ENCODE results near the gene NR6A1. TPM values are rescaled to one million over a fixed set of nuclear protein-coding genes. Genes with fewer than 3 reads are reported as not detected.

The NR6A1 gene
- polyA plus RNA-seq, 1 donor from 2014 or later = 4.3 TPM

DNA sequence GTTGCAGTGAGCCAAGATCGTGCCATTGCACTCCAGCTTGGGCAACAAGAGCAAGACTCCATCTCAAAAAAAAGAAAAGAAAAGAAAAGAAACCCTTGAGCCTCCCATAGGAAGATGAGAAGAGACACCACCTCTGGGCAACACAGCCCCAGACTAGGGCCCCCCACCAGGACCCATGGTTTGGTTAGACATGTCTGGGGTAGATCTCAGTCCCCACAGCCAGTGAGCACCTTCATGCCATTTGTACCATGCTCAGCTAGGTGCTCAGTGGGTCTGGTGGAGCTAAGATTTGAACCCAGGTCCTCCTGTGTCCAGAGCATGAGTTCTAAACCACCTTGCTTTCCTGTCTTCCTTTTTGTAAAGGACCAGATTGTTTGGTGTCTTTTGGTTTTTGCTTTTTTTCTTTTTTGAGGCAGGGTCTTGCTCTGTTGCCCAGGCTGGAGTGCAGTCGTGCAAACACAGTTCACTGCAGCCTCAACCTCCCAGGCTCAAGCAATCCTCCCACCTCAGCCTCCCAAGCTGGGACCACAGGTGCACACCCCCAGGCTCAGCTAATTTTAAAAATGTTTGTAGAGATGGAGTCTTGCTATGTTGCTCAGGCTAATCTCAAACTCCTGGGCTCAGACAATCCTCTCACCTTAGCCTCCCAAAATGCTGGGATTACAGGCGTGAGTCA is 17.6 kb upstream of the NR6A1 start:
- Histone ChIP-seq H3K4me2 (ENCODE audit: low read length) (no peak overlapping the region), H3K9me2 (ENCODE audit: insufficient read depth, low read length) (no peaks in the 10 kb centered on the region), H4K20me1 (ENCODE audit: insufficient read depth) (no peaks in the 10 kb centered on the region), H2AFZ (ENCODE audit: low read depth, low read length) (no peak overlapping the region), H3K79me2 (replicated peaks; ENCODE audit: insufficient read depth, low read length) (no peaks in the 10 kb centered on the region), H3K9me3 (ENCODE audit: low read length) (no peaks in the 10 kb centered on the region), H3K36me3 (ENCODE audit: insufficient read depth, low read length) (no peaks in the 10 kb centered on the region), H3F3A (ENCODE audit: insufficient read depth, low read length, poor library complexity, severe bottlenecking) (no peaks in the 10 kb centered on the region), H3K27ac (ENCODE audit: low read length) (no peak overlapping the region), H3K9ac (ENCODE audit: low read length) (no peak overlapping the region), H3K27me3 (ENCODE audit: insufficient read depth, low read depth, low read length) (no peaks in the 10 kb centered on the region), H3K4me3 (ENCODE audit: low read length) (no peak overlapping the region)
- no peak for TF ChIP-seq MXI1 (conservative IDR thresholded peaks at IDR 0.05; ENCODE audit: poor library complexity, severe bottlenecking)
- no peak for TF ChIP-seq EZH2 (IDR thresholded peaks at IDR 0.05; ENCODE audit: borderline replicate concordance, insufficient read depth, low read length, poor library complexity, severe bottlenecking)
- no peak for TF ChIP-seq RAD21 (conservative IDR thresholded peaks at IDR 0.05)
- TF ChIP-seq TAF1 (IDR thresholded peaks at IDR 0.05; ENCODE audit: low read depth) = no peak
- TF ChIP-seq SMC3 (conservative IDR thresholded peaks at IDR 0.05; ENCODE audit: poor library complexity) = no peak
- TF ChIP-seq, protein P1, sequence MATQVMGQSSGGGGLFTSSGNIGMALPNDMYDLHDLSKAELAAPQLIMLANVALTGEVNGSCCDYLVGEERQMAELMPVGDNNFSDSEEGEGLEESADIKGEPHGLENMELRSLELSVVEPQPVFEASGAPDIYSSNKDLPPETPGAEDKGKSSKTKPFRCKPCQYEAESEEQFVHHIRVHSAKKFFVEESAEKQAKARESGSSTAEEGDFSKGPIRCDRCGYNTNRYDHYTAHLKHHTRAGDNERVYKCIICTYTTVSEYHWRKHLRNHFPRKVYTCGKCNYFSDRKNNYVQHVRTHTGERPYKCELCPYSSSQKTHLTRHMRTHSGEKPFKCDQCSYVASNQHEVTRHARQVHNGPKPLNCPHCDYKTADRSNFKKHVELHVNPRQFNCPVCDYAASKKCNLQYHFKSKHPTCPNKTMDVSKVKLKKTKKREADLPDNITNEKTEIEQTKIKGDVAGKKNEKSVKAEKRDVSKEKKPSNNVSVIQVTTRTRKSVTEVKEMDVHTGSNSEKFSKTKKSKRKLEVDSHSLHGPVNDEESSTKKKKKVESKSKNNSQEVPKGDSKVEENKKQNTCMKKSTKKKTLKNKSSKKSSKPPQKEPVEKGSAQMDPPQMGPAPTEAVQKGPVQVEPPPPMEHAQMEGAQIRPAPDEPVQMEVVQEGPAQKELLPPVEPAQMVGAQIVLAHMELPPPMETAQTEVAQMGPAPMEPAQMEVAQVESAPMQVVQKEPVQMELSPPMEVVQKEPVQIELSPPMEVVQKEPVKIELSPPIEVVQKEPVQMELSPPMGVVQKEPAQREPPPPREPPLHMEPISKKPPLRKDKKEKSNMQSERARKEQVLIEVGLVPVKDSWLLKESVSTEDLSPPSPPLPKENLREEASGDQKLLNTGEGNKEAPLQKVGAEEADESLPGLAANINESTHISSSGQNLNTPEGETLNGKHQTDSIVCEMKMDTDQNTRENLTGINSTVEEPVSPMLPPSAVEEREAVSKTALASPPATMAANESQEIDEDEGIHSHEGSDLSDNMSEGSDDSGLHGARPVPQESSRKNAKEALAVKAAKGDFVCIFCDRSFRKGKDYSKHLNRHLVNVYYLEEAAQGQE (IDR thresholded peaks at IDR 0.05; ENCODE audit: borderline replicate concordance) = no peak
- TF ChIP-seq POLR2AphosphoS5 (IDR thresholded peaks at IDR 0.05) = no peak
- TF ChIP-seq, protein P2, sequence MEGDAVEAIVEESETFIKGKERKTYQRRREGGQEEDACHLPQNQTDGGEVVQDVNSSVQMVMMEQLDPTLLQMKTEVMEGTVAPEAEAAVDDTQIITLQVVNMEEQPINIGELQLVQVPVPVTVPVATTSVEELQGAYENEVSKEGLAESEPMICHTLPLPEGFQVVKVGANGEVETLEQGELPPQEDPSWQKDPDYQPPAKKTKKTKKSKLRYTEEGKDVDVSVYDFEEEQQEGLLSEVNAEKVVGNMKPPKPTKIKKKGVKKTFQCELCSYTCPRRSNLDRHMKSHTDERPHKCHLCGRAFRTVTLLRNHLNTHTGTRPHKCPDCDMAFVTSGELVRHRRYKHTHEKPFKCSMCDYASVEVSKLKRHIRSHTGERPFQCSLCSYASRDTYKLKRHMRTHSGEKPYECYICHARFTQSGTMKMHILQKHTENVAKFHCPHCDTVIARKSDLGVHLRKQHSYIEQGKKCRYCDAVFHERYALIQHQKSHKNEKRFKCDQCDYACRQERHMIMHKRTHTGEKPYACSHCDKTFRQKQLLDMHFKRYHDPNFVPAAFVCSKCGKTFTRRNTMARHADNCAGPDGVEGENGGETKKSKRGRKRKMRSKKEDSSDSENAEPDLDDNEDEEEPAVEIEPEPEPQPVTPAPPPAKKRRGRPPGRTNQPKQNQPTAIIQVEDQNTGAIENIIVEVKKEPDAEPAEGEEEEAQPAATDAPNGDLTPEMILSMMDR (IDR thresholded peaks at IDR 0.05; ENCODE audit: poor library complexity, severe bottlenecking) = no peak
- TF ChIP-seq EP300 (conservative IDR thresholded peaks at IDR 0.05; ENCODE audit: poor library complexity, severe bottlenecking) = no peak

DNA sequence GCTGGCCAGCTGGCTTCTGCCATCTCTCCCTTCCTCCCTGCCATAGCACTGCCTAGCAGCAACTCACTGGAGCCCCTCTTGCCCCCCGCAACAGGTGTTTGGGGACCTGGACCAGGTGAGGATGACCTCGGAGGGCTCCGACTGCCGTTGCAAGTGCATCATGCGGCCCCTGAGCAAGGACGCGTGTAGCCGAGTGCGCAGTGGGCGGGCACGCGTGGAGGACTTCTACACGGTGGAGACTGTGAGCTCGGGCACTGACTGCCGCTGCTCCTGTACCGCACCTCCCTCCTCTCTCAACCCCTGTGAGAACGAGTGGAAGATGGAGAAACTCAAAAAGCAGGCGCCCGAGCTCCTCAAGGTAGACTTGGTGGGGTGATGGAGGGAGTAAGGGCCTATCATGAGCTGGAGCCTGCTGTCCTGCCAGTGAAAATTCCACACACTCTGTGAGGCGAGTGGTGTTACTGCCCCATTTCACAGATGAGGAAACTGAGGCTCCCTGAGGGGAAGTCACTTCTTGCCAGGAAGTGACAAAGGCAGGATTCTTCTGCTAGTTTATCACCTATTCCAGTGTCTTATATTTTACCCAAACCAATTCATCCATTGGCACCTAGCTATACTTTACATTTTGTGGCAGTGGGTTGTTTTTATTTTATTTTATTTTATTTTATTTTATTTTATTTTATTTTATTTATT is 15.9 kb upstream of the NR6A1 start:
- no peak for TF ChIP-seq POLR2AphosphoS5 (IDR thresholded peaks at IDR 0.05)
- no peak for TF ChIP-seq MXI1 (conservative IDR thresholded peaks at IDR 0.05; ENCODE audit: poor library complexity, severe bottlenecking)
- TF ChIP-seq, protein P1 (IDR thresholded peaks at IDR 0.05; ENCODE audit: borderline replicate concordance) = no peak
- no peak for TF ChIP-seq RAD21 (conservative IDR thresholded peaks at IDR 0.05)
- TF ChIP-seq EP300 (conservative IDR thresholded peaks at IDR 0.05; ENCODE audit: poor library complexity, severe bottlenecking) = no peak
- TF ChIP-seq, protein P2 (IDR thresholded peaks at IDR 0.05; ENCODE audit: poor library complexity, severe bottlenecking) = no peak
- no peak for TF ChIP-seq EZH2 (IDR thresholded peaks at IDR 0.05; ENCODE audit: borderline replicate concordance, insufficient read depth, low read length, poor library complexity, severe bottlenecking)
- no peak for TF ChIP-seq TAF1 (IDR thresholded peaks at IDR 0.05; ENCODE audit: low read depth)
- no peak for TF ChIP-seq SMC3 (conservative IDR thresholded peaks at IDR 0.05; ENCODE audit: poor library complexity)
- Histone ChIP-seq H3K79me2 (replicated peaks; ENCODE audit: insufficient read depth, low read length) (no peaks in the 10 kb centered on the region), H3K9me3 (ENCODE audit: low read length) (no peaks in the 10 kb centered on the region), H4K20me1 (ENCODE audit: insufficient read depth) (no peaks in the 10 kb centered on the region), H3K4me3 (ENCODE audit: low read length) (no peak overlapping the region), H3K4me2 (ENCODE audit: low read length) (no peak overlapping the region), H3K27ac (ENCODE audit: low read length) (no peak overlapping the region), H2AFZ (ENCODE audit: low read depth, low read length) (no peak overlapping the region), H3K9ac (ENCODE audit: low read length) (no peak overlapping the region), H3K9me2 (ENCODE audit: insufficient read depth, low read length) (no peaks in the 10 kb centered on the region), H3K36me3 (ENCODE audit: insufficient read depth, low read length) (no peaks in the 10 kb centered on the region), H3F3A (ENCODE audit: insufficient read depth, low read length, poor library complexity, severe bottlenecking) (no peaks in the 10 kb centered on the region), H3K27me3 (ENCODE audit: insufficient read depth, low read depth, low read length) (no peaks in the 10 kb centered on the region)
